DND-41 (cell line): ENCODE data around the gene FGF14.

ENCODE experiments used
- CTCF ChIP-seq: IDR thresholded peaks from 2 replicates; pipeline ENCODE4 v1.5.1; 2012; ENCODE audit warnings: borderline replicate concordance, low read length, moderate library complexity, mild to moderate bottlenecking; ENCODE audit not compliant: poor library complexity, severe bottlenecking; ENCODE audit errors: extremely low read depth
- EZH2 ChIP-seq: IDR thresholded peaks from 3 replicates; pipeline ENCODE4 v1.6.1; 2012; ENCODE audit warnings: borderline replicate concordance, low read depth, mild to moderate bottlenecking, moderate library complexity, low read length, inconsistent platforms; ENCODE audit not compliant: severe bottlenecking

DNA sequence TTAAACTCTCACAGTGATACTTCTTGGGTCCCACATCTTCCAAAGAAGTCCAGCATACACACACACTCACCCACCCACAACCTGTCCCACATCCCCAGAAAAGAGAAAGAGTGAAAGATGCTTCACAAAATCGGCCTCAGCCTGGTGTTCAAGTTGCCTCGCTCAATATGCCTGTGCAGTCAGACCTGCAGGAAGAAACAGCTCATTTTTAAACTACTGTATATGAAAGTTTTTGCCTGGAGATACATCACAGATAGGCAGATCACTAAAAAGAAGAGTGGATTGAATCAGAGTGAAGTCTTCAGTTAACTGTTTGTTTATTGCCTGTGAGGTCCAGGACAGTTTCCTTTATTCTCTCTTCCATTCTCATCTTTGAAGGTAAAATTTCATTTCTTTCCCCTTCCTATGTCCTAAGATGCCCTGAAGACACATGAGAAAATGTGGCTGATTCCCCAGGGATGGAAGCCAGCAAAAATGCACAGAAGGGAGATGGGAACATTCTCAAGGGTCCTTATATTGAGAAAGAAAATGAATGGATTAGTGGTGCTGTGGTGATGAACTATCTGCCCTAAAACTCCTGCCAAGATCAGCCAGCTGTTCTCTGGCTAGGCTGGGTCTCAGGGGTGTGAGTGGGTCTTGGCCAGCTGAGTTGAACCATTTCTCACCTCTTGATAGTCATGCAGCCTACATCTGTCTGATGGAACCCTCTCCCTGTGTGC is 690.4 kb downstream of the FGF14 start:
- TF ChIP-seq EZH2 (no peak), CTCF (no peak)
